Left lung (tissue), 10 donors: Measurements from ENCODE around the gene CLCN3. TPM values are rescaled to one million over a fixed set of nuclear protein-coding genes. Genes with fewer than 3 reads are reported as not detected.
A peak's percentile ranks its signal among the peaks of the same experiment; 100 is the strongest.

Experiments used
- ATAC-seq: fragments of 200-7000 bp; cut with Tn5 transposase; one replicate; pipeline ENCODE4 v1.9.1; 2020; ENCODE audit warnings: moderate library complexity
- DNase-seq, 4 donors: peaks; one replicate each; pipeline ENCODE4 v3.0.0-alpha.2; 2013 to 2020
- H3K27ac ChIP-seq, 2 donors: fragments of 200-600 bp; sonication (generic) in 1 of 2; one replicate each; pipeline versions ENCODE4 v1.5.0 to v1.8.0; 2020 to 2021
- H3K27me3 ChIP-seq, 2 donors: fragments of 200-600 bp; sonication (generic) in 1 of 2; one replicate each; pipeline versions ENCODE4 v1.5.0 to v1.8.0; 2020 to 2021
- H3K36me3 ChIP-seq, 2 donors: fragments of 200-600 bp; sonication (generic) in 1 of 2; one replicate each; pipeline versions ENCODE4 v1.5.0 to v1.8.0; 2020 to 2021
- H3K4me1 ChIP-seq, 2 donors: fragments of 200-600 bp; one replicate each; pipeline ENCODE4 v1.8.0; 2021
- H3K4me3 ChIP-seq, 2 donors: fragments of 200-600 bp; sonication (generic) in 1 of 2; one replicate each; pipeline versions ENCODE4 v1.5.0 to v1.8.0; 2020 to 2021; ENCODE audit warnings: mild to moderate bottlenecking in 1 of 2
- H3K9me3 ChIP-seq, 2 donors: fragments of 200-600 bp; sonication (generic) in 1 of 2; one replicate each; pipeline versions ENCODE4 v1.5.0 to v1.8.0; 2020 to 2021
- intact Hi-C, 2 donors: fragments of 100-400 bp; cut with DNase I; formaldehyde crosslinking; loops; one replicate each; pipeline versions ENCODE4 v1.11.2 to v1.14.2; 2022
- polyA plus RNA-seq, 6 donors: library from polyadenylated mRNA; unstranded; fragments of 120-200 nt; gene quantifications; one replicate each; pipeline ENCODE4 v1.2.1, GENCODE V29; 2013; ENCODE audit not compliant: insufficient read length in 6 of 6
- total RNA-seq, 2 donors: library from RNA; stranded (reverse); fragmentation: NEBNext Ultra II Directional; extraction: Animal tissue kit (Norgen Biotek cat#: 25700); gene quantifications; one replicate each; pipeline ENCODE4 v1.2.1, GENCODE V29; 2021
- TF ChIP-seq, protein P1 (sequence below), 2 donors: fragments of 200-600 bp; sonication (generic) in 1 of 2; IDR thresholded peaks; one replicate each; pipeline versions ENCODE4 v1.5.0 to v1.8.0; 2021; ENCODE audit warnings: antibody characterized with exemption in 2 of 2
- donor health status: DM: no; HTN: yes; CAD: no.
- donor health status: DM: no; HTN: no; CAD: no.

CLCN3 gene
- total and polyA plus RNA-seq, 8 donors: 48.1 to 78.2 (median 64.5) TPM

DNA sequence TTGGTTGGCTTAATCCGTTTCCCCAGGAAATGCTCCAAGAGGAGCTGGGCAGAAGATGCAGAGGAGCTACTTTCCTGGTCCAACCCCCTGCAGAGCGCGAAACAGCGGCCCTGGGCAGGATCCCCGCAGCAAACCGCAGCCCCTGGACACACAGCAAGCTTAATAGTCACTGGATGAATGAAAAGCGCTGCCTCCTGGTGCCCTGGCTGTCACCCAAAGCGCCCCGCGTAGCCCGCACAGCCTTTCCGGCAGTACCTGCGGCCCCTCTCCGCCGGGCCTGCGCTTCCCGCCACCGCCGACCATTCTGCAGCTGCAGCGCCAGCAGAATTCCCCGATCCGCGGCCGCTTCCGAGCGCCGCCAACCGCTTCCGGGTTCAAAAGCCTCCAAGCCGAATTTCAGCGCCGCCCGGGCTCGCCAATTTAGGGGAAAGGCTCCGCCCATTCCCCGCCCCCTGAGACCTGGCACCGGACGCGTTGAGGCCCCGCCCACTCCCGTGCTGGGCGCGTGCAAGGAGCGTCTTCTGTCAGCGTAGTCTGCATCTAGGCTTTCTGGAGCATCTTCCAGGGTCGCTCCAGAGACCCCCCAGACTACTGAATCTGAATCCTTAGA is 137.3 kb downstream of the CLCN3 start, which contains the start of gene HPF1:
HPF1 (minus strand) TSS at position 370 of the 610 bp plus-strand sequence; CDS start at position 303, 67 bp downstream.
- DNase-seq (peak; percentile 84 to 99 (median 94)), ATAC-seq (peak; percentile 98)
- Histone ChIP-seq H3K27ac (peak within 1 kb of the TSS in 1 of 2 donors; percentile 76), H3K9me3 (no peaks in the 10 kb centered on the region), H3K36me3 (peaks cover 0 to 8% of the 10 kb centered on the region in 2 donors), H3K4me1 (peaks cover 9 to 20% of the 10 kb centered on the region in 2 donors), H3K4me3 (peak within 1 kb of the TSS; percentile 69 to 82), H3K27me3 (no peaks in the 10 kb centered on the region)
- intact Hi-C loops: loop anchor here in 1 of 2 donors (10.0 kb wide), 1 partner anchor 143 kb away; the partner anchor contains the start of gene NEK1
- TF ChIP-seq, protein P1, sequence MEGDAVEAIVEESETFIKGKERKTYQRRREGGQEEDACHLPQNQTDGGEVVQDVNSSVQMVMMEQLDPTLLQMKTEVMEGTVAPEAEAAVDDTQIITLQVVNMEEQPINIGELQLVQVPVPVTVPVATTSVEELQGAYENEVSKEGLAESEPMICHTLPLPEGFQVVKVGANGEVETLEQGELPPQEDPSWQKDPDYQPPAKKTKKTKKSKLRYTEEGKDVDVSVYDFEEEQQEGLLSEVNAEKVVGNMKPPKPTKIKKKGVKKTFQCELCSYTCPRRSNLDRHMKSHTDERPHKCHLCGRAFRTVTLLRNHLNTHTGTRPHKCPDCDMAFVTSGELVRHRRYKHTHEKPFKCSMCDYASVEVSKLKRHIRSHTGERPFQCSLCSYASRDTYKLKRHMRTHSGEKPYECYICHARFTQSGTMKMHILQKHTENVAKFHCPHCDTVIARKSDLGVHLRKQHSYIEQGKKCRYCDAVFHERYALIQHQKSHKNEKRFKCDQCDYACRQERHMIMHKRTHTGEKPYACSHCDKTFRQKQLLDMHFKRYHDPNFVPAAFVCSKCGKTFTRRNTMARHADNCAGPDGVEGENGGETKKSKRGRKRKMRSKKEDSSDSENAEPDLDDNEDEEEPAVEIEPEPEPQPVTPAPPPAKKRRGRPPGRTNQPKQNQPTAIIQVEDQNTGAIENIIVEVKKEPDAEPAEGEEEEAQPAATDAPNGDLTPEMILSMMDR (IDR thresholded peaks at IDR 0.05): peak in 1 of 2 donors; percentile 17

DNA sequence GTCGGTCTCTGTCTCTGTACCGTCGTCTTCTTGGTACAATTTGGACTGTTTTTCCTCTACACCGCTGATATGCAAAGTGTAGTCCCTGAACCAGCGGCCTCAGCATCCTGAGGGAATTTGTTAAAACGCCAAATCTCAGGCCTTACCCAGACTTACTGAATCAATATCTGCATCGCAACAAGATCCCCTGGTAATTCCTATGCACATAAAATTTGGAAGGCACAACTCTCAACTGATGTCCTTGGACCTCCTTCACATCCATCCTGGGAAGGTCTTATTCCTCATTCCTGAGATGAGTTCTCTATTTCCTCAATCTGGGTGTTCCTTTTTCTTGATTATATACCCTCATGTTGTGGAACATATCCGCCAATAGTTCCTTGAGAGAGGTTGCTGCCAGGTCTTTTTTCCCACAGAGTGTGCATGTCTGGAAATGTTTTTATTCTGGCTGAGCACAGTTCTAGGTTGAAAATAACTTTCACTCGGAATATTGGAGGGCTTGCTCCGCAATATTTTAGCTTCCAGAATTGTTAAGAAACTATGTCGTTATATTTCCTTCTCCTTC is 138.1 kb downstream of the CLCN3 start:
- Histone ChIP-seq H3K4me3 (peak overlapping the region; percentile 69 to 82), H3K27me3 (no peaks in the 10 kb centered on the region), H3K36me3 (no peaks in the 10 kb centered on the region), H3K4me1 (peaks cover 9 to 20% of the 10 kb centered on the region in 2 donors), H3K27ac (no peak overlapping the region), H3K9me3 (no peaks in the 10 kb centered on the region)
- ATAC-seq (no peak), DNase-seq (no peak)
- TF ChIP-seq, protein P1 (IDR thresholded peaks at IDR 0.05): no peak
- intact Hi-C loops: loop anchor here in 1 of 2 donors (10.0 kb wide), 1 partner anchor 144 kb away; the partner anchor contains the start of gene NEK1

DNA sequence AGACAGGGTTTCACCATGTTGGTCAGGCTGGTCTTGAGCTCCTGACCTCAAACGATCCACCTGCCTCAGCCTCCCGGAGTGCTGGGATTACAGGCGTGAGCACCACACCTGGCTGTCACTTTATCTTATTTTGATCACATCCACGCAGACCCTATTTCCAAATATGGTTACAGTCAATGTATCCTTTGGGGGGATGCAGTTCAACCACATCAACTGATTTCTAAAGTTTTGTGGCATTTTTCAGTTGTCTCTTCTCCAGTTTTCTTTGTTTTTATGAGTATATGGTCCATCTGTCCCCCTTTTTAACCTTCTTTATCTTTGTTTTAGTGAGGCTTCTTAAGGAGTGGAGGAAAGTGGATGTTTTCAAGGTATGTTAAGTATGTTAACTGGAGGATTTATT is 141.5 kb downstream of the CLCN3 start:
- H3K9me3 ChIP-seq: no peaks in the 10 kb centered on the region
- H3K27ac ChIP-seq: no peak overlapping the region
- TF ChIP-seq, protein P1 (IDR thresholded peaks at IDR 0.05): no peak
- H3K4me3 ChIP-seq: no peak overlapping the region
- intact Hi-C loops: no loop called here
- H3K27me3 ChIP-seq: no peaks in the 10 kb centered on the region
- DNase-seq: no peak
- H3K36me3 ChIP-seq: no peaks in the 10 kb centered on the region
- ATAC-seq: no peak
- H3K4me1 ChIP-seq: peaks cover under 1 to 4% of the 10 kb centered on the region in 2 donors

DNA sequence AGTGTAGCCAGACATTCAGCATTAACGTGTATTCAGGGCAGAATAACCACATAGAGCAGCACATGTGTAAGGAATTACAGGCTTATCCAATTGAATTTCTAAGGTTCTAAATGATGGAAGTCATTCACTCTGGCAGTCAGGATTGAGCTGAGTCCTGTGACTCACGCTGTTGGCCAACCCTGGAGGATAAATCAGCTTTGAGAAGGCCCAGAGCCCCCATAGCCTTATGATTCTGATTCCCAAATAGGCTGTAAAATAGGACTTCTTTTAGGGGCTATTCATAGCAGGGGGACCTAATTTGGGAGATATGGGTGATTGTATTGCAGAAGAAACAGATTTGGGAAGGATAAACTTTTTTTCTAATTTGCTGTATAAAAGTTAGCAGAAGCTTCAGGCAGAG is 145.5 kb downstream of the CLCN3 start:
- TF ChIP-seq, protein P1 (IDR thresholded peaks at IDR 0.05): no peak
- H3K36me3 ChIP-seq: no peaks in the 10 kb centered on the region
- H3K4me3 ChIP-seq: no peak overlapping the region
- ATAC-seq: no peak
- H3K9me3 ChIP-seq: no peaks in the 10 kb centered on the region
- intact Hi-C loops: no loop called here
- no peak overlapping the region for H3K27ac ChIP-seq
- H3K27me3 ChIP-seq: no peaks in the 10 kb centered on the region
- no peaks in the 10 kb centered on the region for H3K4me1 ChIP-seq
- no peak for DNase-seq

DNA sequence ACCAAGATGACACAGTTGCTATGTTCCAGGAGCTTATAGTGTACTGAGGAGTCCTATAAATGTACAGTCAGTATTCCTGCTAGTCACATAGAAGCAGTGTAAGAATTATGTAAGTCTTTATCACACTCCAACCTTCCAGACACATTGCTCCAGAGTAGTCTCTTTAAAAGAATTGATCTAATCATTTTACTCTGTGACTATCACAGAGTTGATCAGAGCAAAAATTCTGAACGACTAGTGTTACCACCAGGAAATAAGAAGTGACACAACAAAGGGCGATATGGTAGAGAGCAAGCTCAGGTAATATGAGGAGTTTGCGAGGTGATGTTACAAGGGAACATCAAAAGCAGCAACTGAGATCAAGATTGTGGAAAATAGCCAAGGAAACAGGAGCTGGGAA is 146.4 kb downstream of the CLCN3 start:
- DNase-seq (no peak), ATAC-seq (no peak)
- Histone ChIP-seq H3K36me3 (no peaks in the 10 kb centered on the region), H3K4me3 (no peak overlapping the region), H3K27me3 (no peaks in the 10 kb centered on the region), H3K9me3 (no peaks in the 10 kb centered on the region), H3K4me1 (no peaks in the 10 kb centered on the region), H3K27ac (no peak overlapping the region)
- intact Hi-C loops: no loop called here
- TF ChIP-seq, protein P1 (IDR thresholded peaks at IDR 0.05): no peak
